ENCODE results near the gene PTPRE.

The PTPRE gene

DNA sequence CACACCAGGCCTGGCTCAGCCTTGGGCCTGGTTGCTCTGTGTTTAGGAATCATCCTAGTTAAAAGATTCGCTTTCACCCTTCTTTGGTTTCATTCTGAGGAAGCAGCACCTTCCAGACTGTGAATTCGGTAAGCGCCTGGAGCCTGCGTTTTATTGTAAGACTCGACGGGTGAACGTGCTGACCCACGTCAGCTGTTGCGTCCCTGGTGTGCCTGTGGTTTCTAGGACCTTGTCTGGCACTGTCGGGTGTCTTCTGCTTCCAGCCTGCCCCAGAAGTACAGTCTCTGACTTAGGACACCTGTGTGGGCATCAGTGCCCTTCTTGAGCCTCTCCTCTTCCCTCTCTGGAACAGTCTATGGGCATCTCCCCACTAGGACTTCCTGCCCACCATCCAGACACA, 193.0 kb downstream of the PTPRE start:
- Histone ChIP-seq H3K27me3 (no peaks in the 10 kb centered on the region), H3K9me3 (no peaks in the 10 kb centered on the region), H3K27ac (no peak overlapping the region), H3K4me1 (no peaks in the 10 kb centered on the region), H3K36me3 (no peaks in the 10 kb centered on the region), H3K4me3 (no peak overlapping the region)
- peak in 1 of 2 donors; percentile 49 for DNase-seq
- intact Hi-C loops (cut with DNase I; ENCODE audit: low total_unique reads), result loop anchor here (5.0 kb wide), 1 partner anchor 317 kb away; no protein-coding TSS in a partner anchor
- TF ChIP-seq, protein P1, sequence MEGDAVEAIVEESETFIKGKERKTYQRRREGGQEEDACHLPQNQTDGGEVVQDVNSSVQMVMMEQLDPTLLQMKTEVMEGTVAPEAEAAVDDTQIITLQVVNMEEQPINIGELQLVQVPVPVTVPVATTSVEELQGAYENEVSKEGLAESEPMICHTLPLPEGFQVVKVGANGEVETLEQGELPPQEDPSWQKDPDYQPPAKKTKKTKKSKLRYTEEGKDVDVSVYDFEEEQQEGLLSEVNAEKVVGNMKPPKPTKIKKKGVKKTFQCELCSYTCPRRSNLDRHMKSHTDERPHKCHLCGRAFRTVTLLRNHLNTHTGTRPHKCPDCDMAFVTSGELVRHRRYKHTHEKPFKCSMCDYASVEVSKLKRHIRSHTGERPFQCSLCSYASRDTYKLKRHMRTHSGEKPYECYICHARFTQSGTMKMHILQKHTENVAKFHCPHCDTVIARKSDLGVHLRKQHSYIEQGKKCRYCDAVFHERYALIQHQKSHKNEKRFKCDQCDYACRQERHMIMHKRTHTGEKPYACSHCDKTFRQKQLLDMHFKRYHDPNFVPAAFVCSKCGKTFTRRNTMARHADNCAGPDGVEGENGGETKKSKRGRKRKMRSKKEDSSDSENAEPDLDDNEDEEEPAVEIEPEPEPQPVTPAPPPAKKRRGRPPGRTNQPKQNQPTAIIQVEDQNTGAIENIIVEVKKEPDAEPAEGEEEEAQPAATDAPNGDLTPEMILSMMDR (IDR thresholded peaks at IDR 0.05), result no peak

DNA sequence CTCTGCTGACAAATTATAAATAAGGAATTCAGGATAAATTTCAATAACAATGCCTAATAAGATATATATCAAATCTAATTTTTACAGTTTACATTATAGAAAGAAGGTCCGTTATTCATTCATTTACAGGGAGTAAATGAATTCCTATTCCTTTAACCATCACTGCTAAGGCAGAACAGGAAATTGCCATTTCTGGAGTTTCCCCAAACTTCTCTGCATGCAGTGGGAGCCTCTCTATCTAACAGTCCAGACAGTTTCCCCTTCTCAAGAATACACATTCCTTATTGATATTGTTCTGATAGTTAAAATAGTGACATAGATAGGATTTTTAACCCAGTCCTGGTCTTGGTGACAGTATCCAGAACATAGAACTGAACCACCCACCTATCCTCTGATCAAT, 195.0 kb downstream of the PTPRE start:
- Histone ChIP-seq H3K36me3 (no peaks in the 10 kb centered on the region), H3K4me1 (no peaks in the 10 kb centered on the region), H3K27ac (no peak overlapping the region), H3K4me3 (no peak overlapping the region), H3K9me3 (no peaks in the 10 kb centered on the region), H3K27me3 (no peaks in the 10 kb centered on the region)
- TF ChIP-seq, protein P1 (IDR thresholded peaks at IDR 0.05), result no peak
- intact Hi-C loops (cut with DNase I; ENCODE audit: low total_unique reads), result no loop called here
- DNase-seq, result no peak

DNA sequence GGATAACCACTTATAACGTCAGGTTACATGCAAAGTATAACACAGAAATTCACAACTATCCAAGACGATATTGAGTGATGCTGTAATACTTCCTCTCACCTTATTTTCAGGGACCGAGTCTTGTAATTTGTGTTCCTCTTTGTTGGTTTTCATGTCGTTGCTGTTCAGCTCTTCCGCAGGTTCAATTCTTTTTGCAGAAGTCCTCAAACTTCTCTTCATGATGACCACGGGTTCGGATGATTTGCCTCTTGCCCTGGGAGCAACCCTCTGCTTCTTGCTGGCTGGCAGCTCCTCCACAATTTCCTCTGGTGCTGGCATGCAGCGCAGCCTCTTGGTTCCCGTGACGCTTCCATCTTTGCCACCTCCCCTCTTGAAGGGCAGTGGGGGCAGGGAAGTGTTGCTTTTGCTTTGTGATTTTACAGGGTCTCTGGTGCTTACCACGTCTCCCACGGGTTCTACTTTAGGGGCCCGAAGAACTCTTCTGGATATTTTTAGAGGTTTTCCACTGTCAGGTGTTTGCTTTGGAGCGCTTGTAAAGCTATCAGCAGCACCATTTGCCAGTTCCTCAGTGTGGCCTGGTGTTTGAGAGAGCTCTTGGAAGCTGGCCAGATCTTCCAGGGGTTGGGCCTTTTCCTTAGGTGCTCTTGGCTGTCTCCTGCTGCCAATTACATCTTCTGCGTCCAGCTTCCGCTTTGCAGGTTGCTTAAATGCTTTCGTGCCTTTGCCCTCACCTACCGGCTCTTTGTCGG, 195.8 kb downstream of the PTPRE start:
- DNase-seq, result peak in 1 of 2 donors; percentile 37
- intact Hi-C loops (cut with DNase I; ENCODE audit: low total_unique reads), result no loop called here
- H3K27ac ChIP-seq, result no peak overlapping the region

DNA sequence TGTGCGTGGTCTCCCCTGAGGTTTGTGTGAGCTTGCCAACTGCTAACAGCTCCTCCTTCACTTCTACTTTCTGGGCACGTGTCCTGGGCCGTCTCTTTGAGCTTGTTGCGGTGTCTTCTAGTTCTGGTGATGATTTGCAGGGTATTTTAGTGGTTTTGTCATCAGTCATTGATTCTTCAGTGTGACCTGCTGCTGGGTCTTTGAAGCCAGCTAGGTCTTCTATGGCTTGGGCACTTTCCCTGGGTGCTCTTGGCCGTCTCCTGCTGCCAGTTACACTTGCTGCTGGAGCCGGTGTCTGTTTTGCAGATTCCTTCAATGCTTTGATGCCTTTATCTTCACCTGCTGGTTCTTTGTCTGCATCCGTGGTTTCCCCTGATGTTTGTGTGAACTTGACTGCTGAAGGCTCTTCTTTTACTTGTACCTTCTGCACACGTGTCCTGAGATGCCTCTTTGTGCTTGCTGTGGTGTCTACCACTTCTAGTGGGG, 196.4 kb downstream of the PTPRE start:
- Histone ChIP-seq H3K36me3 (no peaks in the 10 kb centered on the region), H3K4me1 (no peaks in the 10 kb centered on the region), H3K4me3 (no peak overlapping the region), H3K9me3 (no peaks in the 10 kb centered on the region), H3K27me3 (no peaks in the 10 kb centered on the region), H3K27ac (no peak overlapping the region)
- TF ChIP-seq, protein P1 (IDR thresholded peaks at IDR 0.05), result no peak
- peak in 1 of 2 donors; percentile 21 for DNase-seq
- intact Hi-C loops (cut with DNase I; ENCODE audit: low total_unique reads), result no loop called here

More for the DNA sequence above, 195.8 kb downstream of the PTPRE start:
- H3K4me3 ChIP-seq, result no peak overlapping the region
- no peaks in the 10 kb centered on the region for H3K4me1 ChIP-seq
- H3K27me3 ChIP-seq, result no peaks in the 10 kb centered on the region
- H3K9me3 ChIP-seq, result no peaks in the 10 kb centered on the region
- H3K36me3 ChIP-seq, result no peaks in the 10 kb centered on the region
- TF ChIP-seq, protein P1 (IDR thresholded peaks at IDR 0.05), result no peak

DNA sequence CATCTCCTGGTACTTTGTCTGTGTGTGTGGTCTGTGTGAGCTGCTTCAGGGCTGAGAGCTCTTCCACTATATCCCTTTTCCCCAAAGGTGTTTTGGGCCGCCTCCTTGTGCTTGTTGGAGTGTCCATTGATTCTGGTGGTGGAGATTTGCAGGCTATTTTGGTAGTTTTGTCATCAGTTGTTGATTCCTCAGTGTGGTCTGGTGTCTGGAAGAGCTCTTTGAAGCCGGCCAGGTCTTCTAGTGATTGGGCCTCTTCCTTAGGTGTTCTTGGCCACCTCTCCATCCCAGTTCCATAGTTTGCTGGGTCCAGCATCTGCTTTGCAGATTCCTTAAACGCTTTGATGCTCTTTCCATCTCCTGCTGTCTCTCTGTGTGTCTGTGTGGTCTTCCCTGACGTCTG, 198.5 kb downstream of the PTPRE start:
- H3K27me3 ChIP-seq, result no peaks in the 10 kb centered on the region

More for the DNA sequence above, 198.5 kb downstream of the PTPRE start:
- no peak for DNase-seq
- intact Hi-C loops (cut with DNase I; ENCODE audit: low total_unique reads), result no loop called here
- TF ChIP-seq, protein P1 (IDR thresholded peaks at IDR 0.05), result no peak
- H3K36me3 ChIP-seq, result no peaks in the 10 kb centered on the region
- no peak overlapping the region for H3K4me3 ChIP-seq
- no peaks in the 10 kb centered on the region for H3K4me1 ChIP-seq
- no peak overlapping the region for H3K27ac ChIP-seq
- no peaks in the 10 kb centered on the region for H3K9me3 ChIP-seq

Measured in tibial artery (tissue), 4 donors.